Suppressor macrophage treated with lipopolysaccharide for 4 hours (primary cell): ENCODE data around the gene C5orf58.
"Not testable (repeated sequence)": the region's sequence is repeated elsewhere in the genome, so short reads cannot be mapped to it uniquely, and the experiment has no call there.

Source experiments
- DNase-seq: peaks from one replicate; pipeline ENCODE4 v3.0.0-alpha.2; 2020

Gene C5orf58

GRCh38 chr5:170225326-170226128 lies 7.3 kb upstream of the C5orf58 start:
- peak; percentile 80 for DNase-seq

GRCh38 chr5:170226129-170226615 lies 6.6 kb upstream of the C5orf58 start:
- no peak for DNase-seq

- peak; percentile 5 for DNase-seq
Measured at GRCh38 chr5:170226661-170227060, 6.1 kb upstream of the C5orf58 start.

- no peak for DNase-seq
Measured at GRCh38 chr5:170228762-170229435, 3.9 kb upstream of the C5orf58 start.

- DNase-seq: no peak
Measured at GRCh38 chr5:170233358-170233892, 640 bp downstream of the C5orf58 start.

- no peak for DNase-seq
Measured at GRCh38 chr5:170235876-170236864, 3.4 kb downstream of the C5orf58 start.

GRCh38 chr5:170238456-170239196 lies 5.8 kb downstream of the C5orf58 start:
- no peak for DNase-seq

- not testable (repeated sequence) for DNase-seq
Measured at GRCh38 chr5:170245436-170245835, 12.7 kb downstream of the C5orf58 start.

- DNase-seq: no peak
Measured at GRCh38 chr5:170246126-170246870, 13.5 kb downstream of the C5orf58 start.

GRCh38 chr5:170247363-170247762 lies 14.6 kb downstream of the C5orf58 start:
- DNase-seq: no peak

- peak; percentile 53 for DNase-seq
Measured at GRCh38 chr5:170248172-170248930, 15.6 kb downstream of the C5orf58 start.

- DNase-seq: not testable (repeated sequence)
Measured at GRCh38 chr5:170248931-170249227, 16.1 kb downstream of the C5orf58 start.

- no peak for DNase-seq
Measured at GRCh38 chr5:170249355-170249754, 16.6 kb downstream of the C5orf58 start.

GRCh38 chr5:170250810-170251317 lies 18.1 kb downstream of the C5orf58 start:
- no peak for DNase-seq

GRCh38 chr5:170251462-170251861 lies 18.7 kb downstream of the C5orf58 start:
- no peak for DNase-seq

- no peak for DNase-seq
Measured at GRCh38 chr5:170252109-170252508, 19.3 kb downstream of the C5orf58 start.

GRCh38 chr5:170252720-170253350 lies 20.1 kb downstream of the C5orf58 start:
- no peak for DNase-seq

- DNase-seq: no peak
Measured at GRCh38 chr5:170254056-170254455, 21.3 kb downstream of the C5orf58 start.

- DNase-seq: no peak
Measured at GRCh38 chr5:170256571-170256970, 23.8 kb downstream of the C5orf58 start.

- no peak for DNase-seq
Measured at GRCh38 chr5:170257370-170257769, 24.6 kb downstream of the C5orf58 start.
